HG02938 (cell line): Measurements from ENCODE around the gene LRFN2.

ENCODE experiments used
- ATAC-seq: cut with Tn5 transposase; IDR thresholded peaks from one replicate; pipeline ENCODE4 v1.9.1; 2021; ENCODE audit warnings: mild to moderate bottlenecking, moderate library complexity; ENCODE audit not compliant: unreplicated experiment

The LRFN2 gene

GRCh38 chr6:40545954-40546353 lies 41.2 kb downstream of the LRFN2 start:
- no peak for ATAC-seq

- ATAC-seq, result no peak
Observed at GRCh38 chr6:40543776-40544175, 43.4 kb downstream of the LRFN2 start.

DNA sequence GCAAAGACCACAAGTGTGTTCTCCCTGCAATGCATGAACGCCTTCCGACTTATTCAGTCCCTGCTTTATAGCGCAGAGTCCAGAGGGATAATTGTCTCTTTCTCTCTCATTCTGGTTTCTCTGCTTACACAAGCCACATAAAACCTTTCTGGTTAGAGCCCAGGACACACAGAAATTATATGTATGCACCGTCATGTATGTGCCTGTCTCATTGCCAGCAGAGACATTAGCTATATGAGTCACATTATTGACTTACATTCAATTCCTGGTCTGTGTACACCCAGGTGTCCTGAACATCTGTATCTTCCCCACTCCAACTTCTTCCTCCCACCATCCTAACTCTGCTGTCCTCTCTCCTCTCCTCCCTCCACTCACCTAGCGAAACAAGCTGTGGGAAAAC lies 44.0 kb downstream of the LRFN2 start:
- no peak for ATAC-seq

GRCh38 chr6:40542175-40542764 lies 44.9 kb downstream of the LRFN2 start:
- no peak for ATAC-seq

- ATAC-seq, result no peak
Observed at GRCh38 chr6:40541556-40542174, 45.5 kb downstream of the LRFN2 start.

DNA sequence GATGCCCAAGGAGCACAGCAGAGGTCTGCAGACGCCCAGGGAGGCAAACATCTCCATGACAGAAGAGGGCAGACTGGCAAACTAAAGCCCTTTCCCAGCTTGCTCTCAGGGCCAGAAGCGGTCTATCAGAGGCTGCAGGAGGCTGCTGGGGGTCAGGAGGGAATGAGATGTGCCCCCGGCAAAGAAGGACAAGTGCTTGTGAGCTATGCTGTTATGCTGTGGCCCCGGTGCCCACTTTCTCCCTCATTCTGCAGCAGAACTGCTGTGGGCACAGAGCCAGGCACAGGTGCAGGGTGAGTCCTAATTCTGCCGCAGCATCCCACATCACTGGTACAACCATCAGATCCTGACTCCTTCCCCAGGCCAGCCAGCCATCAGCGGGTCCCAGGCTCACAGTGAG lies 46.4 kb downstream of the LRFN2 start:
- ATAC-seq, result no peak

GRCh38 chr6:40539853-40540252 lies 47.3 kb downstream of the LRFN2 start:
- no peak for ATAC-seq

DNA sequence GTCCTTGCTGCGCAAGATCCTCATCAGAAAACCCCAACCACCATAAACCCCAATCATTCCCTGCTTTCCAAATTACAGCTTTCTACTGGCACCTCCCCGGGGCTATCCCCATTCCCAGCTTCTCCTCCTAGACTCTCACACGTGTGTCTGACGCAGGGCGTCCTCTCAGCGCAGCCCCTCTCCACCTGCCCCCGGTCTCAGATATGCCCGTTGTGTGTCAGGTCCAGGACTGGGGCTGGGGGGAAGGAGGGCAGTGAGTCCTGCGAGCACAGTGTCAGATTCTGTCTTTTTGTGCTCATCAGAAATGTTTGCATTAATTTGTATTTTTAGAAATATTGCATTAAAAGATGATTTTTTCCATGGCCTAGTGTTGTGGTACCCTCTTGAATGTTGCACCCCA lies 48.6 kb downstream of the LRFN2 start:
- no peak for ATAC-seq

DNA sequence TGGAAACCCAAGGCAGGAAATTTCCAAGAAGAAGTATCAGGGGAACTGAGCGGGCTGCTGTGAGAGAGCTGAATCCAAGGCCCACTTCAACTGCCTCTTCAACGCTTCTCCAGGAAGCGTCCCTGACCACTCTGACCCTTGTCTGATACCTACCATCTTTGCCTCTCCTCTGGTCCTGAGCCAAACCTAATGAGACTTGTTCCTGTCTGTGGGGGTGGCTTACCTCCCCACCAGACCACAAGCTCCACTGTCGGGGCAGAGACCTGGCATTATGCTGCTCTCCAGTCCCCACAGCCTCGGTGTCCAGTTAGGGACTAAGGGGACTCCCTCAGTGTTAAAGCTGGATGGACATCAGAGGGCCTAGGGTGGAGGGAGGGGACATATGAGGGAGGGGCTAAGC lies 49.7 kb downstream of the LRFN2 start:
- ATAC-seq, result no peak

DNA sequence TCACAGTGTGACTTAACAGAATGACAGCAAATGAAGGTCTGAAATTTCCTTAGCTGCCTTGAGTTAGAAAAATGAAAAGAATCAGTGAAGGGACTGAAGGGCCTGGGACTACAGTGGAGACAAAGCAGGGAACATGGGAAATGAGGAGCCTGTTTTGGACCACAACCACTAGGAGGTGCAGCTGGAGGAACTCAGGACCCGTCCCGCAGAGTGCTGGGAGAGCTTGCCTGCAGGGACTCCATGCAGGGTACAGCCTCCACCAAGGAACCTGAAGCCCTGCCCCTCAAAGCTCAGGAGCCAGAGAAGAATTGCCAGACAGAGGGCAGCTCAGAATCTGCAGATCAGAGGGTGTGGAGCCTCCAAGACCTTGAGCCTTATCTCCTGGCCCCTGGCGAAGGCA lies 50.7 kb downstream of the LRFN2 start:
- no peak for ATAC-seq

DNA sequence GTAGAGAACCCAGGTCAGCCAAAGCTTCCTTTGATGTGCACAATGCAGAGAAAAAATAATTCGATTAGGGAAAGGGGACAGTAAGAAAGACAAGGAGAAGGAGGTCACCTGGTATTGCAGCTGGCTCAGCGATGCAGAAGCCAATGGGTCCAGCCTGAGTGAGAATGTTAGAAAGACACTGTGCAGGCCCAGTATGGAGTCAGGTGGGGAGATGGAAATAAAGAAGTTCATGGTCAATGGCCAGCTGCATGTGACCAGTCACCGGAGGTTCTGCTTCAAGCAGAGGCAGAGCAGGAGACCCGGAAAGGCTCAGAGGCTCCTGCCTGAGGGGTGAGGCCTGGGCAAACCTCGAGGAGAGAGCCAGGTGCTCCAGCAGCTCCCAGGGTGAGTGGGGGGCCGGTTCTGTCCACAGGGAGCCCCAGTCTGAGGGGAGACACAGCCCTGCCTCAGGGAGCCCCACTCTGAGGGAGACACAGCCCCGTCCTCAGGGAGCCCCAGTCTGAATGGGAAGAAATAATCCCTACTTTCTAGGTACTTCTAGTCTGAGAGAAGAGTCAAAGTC lies 51.3 kb downstream of the LRFN2 start:
- no peak for ATAC-seq

DNA sequence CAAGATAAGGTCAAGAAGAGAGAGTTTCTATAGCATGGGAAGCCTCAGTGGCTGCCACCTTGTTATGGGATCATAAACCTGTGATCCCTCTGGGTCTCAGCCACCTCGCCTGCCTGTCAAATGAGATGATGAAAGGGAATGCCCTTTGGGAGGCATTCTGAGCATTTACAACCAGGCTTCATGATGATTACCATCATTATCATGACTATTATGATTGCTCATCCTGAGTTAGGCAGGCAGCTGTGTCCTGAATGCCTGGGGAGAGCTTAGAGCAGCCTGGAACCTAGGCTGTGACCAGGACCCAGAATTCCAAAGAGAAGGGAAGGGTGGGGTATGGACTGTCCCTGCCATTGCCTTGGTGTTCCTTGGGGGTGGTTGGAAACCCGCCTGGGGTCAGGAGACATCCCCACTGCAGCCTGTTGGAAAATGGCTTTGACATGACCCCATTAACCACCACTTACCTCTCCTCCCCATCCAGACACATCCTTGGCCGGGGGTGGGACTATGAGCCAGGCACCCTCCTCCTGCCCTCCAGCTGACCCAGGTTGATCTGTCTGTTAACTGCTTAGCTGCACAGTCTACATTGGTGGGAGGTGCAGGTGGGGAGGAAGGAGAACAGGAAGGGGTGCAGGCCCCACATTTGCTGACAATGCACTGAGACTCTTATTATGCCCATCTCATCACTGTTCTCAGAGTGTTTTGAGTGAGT lies 51.9 kb downstream of the LRFN2 start:
- no peak for ATAC-seq

DNA sequence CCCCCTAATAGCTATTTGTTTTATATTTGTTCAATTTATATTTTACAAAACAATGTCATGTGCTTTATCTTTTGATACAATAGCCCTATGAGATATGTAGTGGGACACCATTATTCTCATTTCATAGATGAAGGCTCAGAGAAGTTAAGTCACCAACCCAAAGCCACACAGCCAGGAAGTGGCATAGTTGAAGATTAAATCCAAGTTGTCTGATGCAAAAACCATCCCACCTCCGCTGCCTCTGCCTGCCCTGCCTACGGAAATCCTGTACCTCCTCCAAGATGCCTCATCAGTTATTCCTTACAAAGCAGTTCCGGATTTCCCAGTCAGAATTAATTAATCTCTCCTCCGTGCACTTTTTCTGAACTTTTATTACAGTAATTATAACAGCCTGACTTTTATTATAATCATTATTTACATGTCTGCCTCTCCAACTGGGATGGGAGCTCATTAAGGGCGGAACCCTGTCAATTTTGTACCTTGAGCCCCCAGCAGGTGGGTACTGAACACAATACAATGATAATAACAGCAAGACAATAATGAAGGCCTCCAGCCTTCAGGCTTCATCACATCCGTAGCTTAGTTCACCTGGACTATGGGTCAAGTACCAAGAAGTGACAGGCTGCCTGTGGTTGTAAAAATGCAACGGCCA lies 54.7 kb downstream of the LRFN2 start:
- no peak for ATAC-seq

- no peak for ATAC-seq
Observed at GRCh38 chr6:40529919-40530318, 57.2 kb downstream of the LRFN2 start.

- no peak for ATAC-seq
Observed at GRCh38 chr6:40529040-40529439, 58.1 kb downstream of the LRFN2 start.

DNA sequence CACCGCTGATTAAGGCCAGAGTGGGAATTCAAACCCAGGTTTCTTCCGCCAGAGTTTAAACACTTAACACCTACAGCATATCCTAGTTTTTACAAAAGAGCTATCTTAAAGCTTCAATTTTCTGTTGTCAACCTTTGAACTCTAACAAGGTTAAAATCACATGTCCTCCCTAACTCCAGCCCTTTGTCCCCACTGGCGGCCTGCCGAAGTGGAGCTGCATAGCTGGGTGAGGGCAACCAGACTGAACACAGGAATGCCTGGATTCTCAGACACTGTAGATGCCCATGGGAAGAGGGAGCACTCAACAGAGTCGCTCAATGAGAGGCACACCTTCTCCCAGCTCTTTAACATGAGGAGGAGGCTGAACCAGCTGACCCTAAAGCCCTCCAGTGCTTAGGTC lies 59.1 kb downstream of the LRFN2 start:
- no peak for ATAC-seq

GRCh38 chr6:40526036-40526435 lies 61.1 kb downstream of the LRFN2 start:
- ATAC-seq, result no peak

DNA sequence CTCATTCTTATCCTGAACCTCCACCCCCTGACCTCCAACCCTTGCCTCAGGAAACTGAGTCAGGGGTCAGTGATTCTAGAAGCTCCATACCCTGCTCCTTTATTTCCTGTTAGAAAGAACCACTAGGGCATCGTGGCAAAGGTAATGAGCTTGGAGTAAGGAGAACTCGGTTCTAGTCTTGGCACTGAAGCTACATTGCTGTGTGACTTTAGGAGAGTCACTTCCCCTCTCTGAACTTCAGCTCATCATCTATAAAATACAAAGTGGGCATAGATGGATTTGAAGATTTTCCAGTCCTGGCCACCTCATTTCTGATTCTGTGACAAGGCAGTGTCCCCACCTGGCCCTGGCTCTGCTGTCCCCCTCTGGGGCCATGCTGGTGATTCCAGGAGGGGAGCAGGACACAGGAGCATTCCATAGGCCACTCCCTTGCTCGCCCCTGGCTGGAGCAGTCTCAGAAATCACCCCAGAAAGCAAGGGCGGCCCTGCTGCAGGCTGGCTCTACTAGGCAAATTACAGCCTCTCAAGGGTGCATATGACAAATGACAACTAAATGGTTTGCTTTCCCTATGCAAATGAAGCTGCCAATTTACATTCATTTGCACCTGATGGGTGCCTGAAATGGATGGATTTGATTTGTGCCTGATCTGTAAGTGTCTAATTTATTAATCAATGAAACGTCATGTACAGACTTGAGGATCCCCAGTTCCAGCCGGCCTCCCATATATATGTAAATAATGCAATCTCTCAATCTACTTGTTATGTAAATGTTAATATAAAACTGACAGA lies 62.2 kb downstream of the LRFN2 start:
- no peak for ATAC-seq

GRCh38 chr6:40523505-40524172 lies 63.5 kb downstream of the LRFN2 start:
- no peak for ATAC-seq

- no peak for ATAC-seq
Observed at GRCh38 chr6:40521496-40521895, 65.7 kb downstream of the LRFN2 start.
